Right lobe of liver (tissue), 4 donors: ENCODE results near the gene SPINT2.

Source experiments
- CTCF ChIP-seq, 4 donors: fragments of 200-600 bp in 3 of 4; fragments of 450-650 bp in 1 of 4; IDR thresholded peaks; one replicate each; pipeline versions ENCODE4 v1.5.1 to v1.8.0; 2016 to 2022; ENCODE audit warnings: antibody characterized with exemption in 4 of 4, mild to moderate bottlenecking in 2 of 4
- POLR2A ChIP-seq: fragments of 450-650 bp; IDR thresholded peaks from one replicate; pipeline ENCODE4 v1.6.1; 2017; ENCODE audit warnings: antibody characterized with exemption, mild to moderate bottlenecking
- donor health status: DM: no; HTN: no; CAD: no.
- donor health status: DM: no; HTN: no; CAD: no.
- donor health status: DM: no; HTN: yes; CAD: no.

GRCh38 chr19:38321646-38322196 lies 57.3 kb downstream of the SPINT2 start:
- TF ChIP-seq CTCF (IDR thresholded peaks at IDR 0.05), result no peak
- no peak for TF ChIP-seq POLR2A
